ENCODE data around the gene KDM1A.

DNA sequence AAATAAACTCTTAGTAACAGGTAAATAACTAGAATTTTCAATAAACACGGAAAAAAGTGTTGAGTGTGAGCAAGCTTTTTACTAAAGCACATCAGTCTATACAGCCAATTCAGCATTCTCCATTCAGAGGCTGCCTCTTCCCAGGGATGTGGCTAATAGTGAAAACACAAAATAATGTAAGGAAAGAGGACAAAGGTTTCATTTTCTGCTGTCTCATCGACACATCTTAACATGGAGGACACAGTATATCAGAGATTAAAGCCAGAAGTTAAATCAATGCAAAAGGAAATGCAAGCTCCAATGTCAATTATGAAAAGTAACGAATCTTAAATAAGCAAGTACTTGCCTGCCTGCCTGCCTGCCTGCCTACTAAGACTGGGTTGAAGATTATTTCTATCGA, 106.2 kb downstream of the KDM1A start:
- TF ChIP-seq ARNTL (CRISPR knock-in tag; IDR thresholded peaks at IDR 0.05; ENCODE audit: borderline replicate concordance, low read depth): no peak
- TF ChIP-seq RARB (CRISPR knock-in tag; IDR thresholded peaks at IDR 0.05): no peak
- TF ChIP-seq PPARA (CRISPR knock-in tag; IDR thresholded peaks at IDR 0.05; ENCODE audit: borderline replicate concordance): no peak
- TF ChIP-seq TOX (CRISPR knock-in tag; IDR thresholded peaks at IDR 0.05; ENCODE audit: borderline replicate concordance): no peak
- TF ChIP-seq ESRRG (CRISPR knock-in tag; IDR thresholded peaks at IDR 0.05): no peak
- no peak for TF ChIP-seq ZC3H10 (CRISPR knock-in tag; IDR thresholded peaks at IDR 0.05)
- no peak for TF ChIP-seq ISL1 (CRISPR knock-in tag; IDR thresholded peaks at IDR 0.05)
- no peak for TF ChIP-seq ZFP3 (CRISPR knock-in tag; IDR thresholded peaks at IDR 0.05)
- TF ChIP-seq GLIS3 (CRISPR knock-in tag; IDR thresholded peaks at IDR 0.05): no peak

Measured in SK-N-SH treated with all-trans-retinoic acid at 6 μM for 48 hours (cell line).